Mucosa of descending colon (tissue), 3 donors: ENCODE measurements around the gene STMP1. TPM values are rescaled to one million over a fixed set of nuclear protein-coding genes. Genes with fewer than 3 reads are reported as not detected.

Experiments used
- ATAC-seq: fragments of 200-7000 bp; cut with Tn5 transposase; one replicate; pipeline ENCODE4 v1.9.1; 2020; ENCODE audit warnings: mild to moderate bottlenecking, moderate library complexity
- DNase-seq, 3 donors: peaks; one replicate each; pipeline ENCODE4 v3.0.0-alpha.2; 2020
- H3K36me3 ChIP-seq: fragments of 200-600 bp; one replicate; pipeline ENCODE4 v1.8.0; 2021; ENCODE audit warnings: low read depth, mild to moderate bottlenecking
- H3K4me1 ChIP-seq: fragments of 200-600 bp; one replicate; pipeline ENCODE4 v1.8.0; 2021; ENCODE audit warnings: low read depth, mild to moderate bottlenecking
- H3K4me3 ChIP-seq: fragments of 200-600 bp; one replicate; pipeline ENCODE4 v1.8.0; 2021; ENCODE audit warnings: mild to moderate bottlenecking
- H3K9me3 ChIP-seq: fragments of 200-600 bp; one replicate; pipeline ENCODE4 v1.8.0; 2021; ENCODE audit warnings: mild to moderate bottlenecking
- CTCF ChIP-seq: fragments of 200-600 bp; IDR thresholded peaks from one replicate; pipeline ENCODE4 v1.8.0; 2022; ENCODE audit warnings: antibody characterized with exemption, mild to moderate bottlenecking
- intact Hi-C, 2 donors: fragments of 100-400 bp; cut with DNase I in 1 of 2; cut with micrococcal nuclease in 1 of 2; formaldehyde crosslinking; loops; one replicate each; pipeline versions ENCODE4 v1.11.0 to v1.11.1; 2022; cut with DNase I, micrococcal nuclease
- total RNA-seq, 3 donors: library from RNA; stranded (reverse); fragmentation: NEBNext Ultra II Directional in 2 of 3; extraction: Animal tissue kit (Norgen Biotek cat#: 25700) in 2 of 3; gene quantifications; one replicate each; pipeline versions ENCODE4 v1.2.1 to v1.2.4, GENCODE V29; 2021 to 2023
- donor health status: DM: no; HTN: no; CAD: no; lungs with moderate emphysema.
- donor health status: DM: no; HTN: no; CAD: no.
- donor health status: DM: no; HTN: yes; CAD: no.

Gene STMP1
- total RNA-seq, 3 donors from 2014 or later = 23.5 to 28.5 (median 24.9) TPM

- no peaks in the 10 kb centered on the region for H3K36me3 ChIP-seq
These were observed 55.4 kb downstream of the STMP1 start for GRCh38 chr7:135717693-135718092.

GRCh38 chr7:135718219-135718618 is 55.9 kb downstream of the STMP1 start:
- no peak for DNase-seq
- TF ChIP-seq CTCF = no peak
- no peak for ATAC-seq
- no peaks in the 10 kb centered on the region for H3K4me1 ChIP-seq
- no peaks in the 10 kb centered on the region for H3K36me3 ChIP-seq
- H3K4me3 ChIP-seq = no peak overlapping the region
- H3K9me3 ChIP-seq = no peaks in the 10 kb centered on the region
- intact Hi-C loops = no loop called here

More at GRCh38 chr7:135717693-135718092, 55.4 kb downstream of the STMP1 start:
- no peaks in the 10 kb centered on the region for H3K9me3 ChIP-seq
- no peak for TF ChIP-seq CTCF
- no peaks in the 10 kb centered on the region for H3K4me1 ChIP-seq
- DNase-seq (no peak), ATAC-seq (no peak)
- intact Hi-C loops = no loop called here
- no peak overlapping the region for H3K4me3 ChIP-seq

- intact Hi-C loops = no loop called here
- ATAC-seq (no peak), DNase-seq (no peak)
- no peak overlapping the region for H3K4me3 ChIP-seq
- no peaks in the 10 kb centered on the region for H3K9me3 ChIP-seq
- no peaks in the 10 kb centered on the region for H3K36me3 ChIP-seq
- no peak for TF ChIP-seq CTCF
- no peaks in the 10 kb centered on the region for H3K4me1 ChIP-seq
These were observed 56.6 kb downstream of the STMP1 start for GRCh38 chr7:135718794-135719437.

- Histone ChIP-seq H3K4me3 (no peak overlapping the region), H3K9me3 (no peaks in the 10 kb centered on the region), H3K36me3 (no peaks in the 10 kb centered on the region), H3K4me1 (no peaks in the 10 kb centered on the region)
- ATAC-seq (no peak), DNase-seq (no peak)
- TF ChIP-seq CTCF = no peak
- intact Hi-C loops = no loop called here
These were observed 57.4 kb downstream of the STMP1 start for GRCh38 chr7:135719688-135720087.

GRCh38 chr7:135721198-135721820 is 59.0 kb downstream of the STMP1 start:
- H3K4me3 ChIP-seq = no peak overlapping the region
- no peak for ATAC-seq
- intact Hi-C loops = no loop called here
- no peaks in the 10 kb centered on the region for H3K4me1 ChIP-seq
- H3K9me3 ChIP-seq = no peaks in the 10 kb centered on the region
- no peaks in the 10 kb centered on the region for H3K36me3 ChIP-seq
- no peak for DNase-seq
- no peak for TF ChIP-seq CTCF
